TTC549 (cell line): ENCODE measurements around the gene NFASC.

Experiments
- FAIRE-seq: peaks from 2 replicates; lab custom pipeline; 2012; peaks lifted over from hg19 to GRCh38; lab: Jason Lieb, UNC

The NFASC gene

GRCh38 chr1:204870160-204870912 lies at the start of gene NFASC:
Gene NFASC (plus strand): TSS chr1:204870862. CDS start chr1:204944316, 73,454 bp downstream.
- FAIRE-seq = no peak

GRCh38 chr1:204821476-204821875 lies 49.2 kb upstream of the NFASC start:
- FAIRE-seq = no peak

GRCh38 chr1:204821924-204822323 lies 48.7 kb upstream of the NFASC start:
- FAIRE-seq = no peak

GRCh38 chr1:204826970-204827369 lies 43.7 kb upstream of the NFASC start:
- no peak for FAIRE-seq

- FAIRE-seq = no peak
These were observed 42.3 kb upstream of the NFASC start for GRCh38 chr1:204828352-204828850.

- FAIRE-seq = no peak
These were observed 41.4 kb upstream of the NFASC start for GRCh38 chr1:204829133-204829825.

GRCh38 chr1:204830747-204831146 lies 39.9 kb upstream of the NFASC start:
- FAIRE-seq = no peak

- no peak for FAIRE-seq
These were observed 39.5 kb upstream of the NFASC start for GRCh38 chr1:204831186-204831585.

GRCh38 chr1:204834336-204834735 lies 36.3 kb upstream of the NFASC start:
- no peak for FAIRE-seq

GRCh38 chr1:204834752-204835151 lies 35.9 kb upstream of the NFASC start:
- FAIRE-seq = no peak

- FAIRE-seq = no peak
These were observed 34.9 kb upstream of the NFASC start for GRCh38 chr1:204835737-204836136.

- no peak for FAIRE-seq
These were observed 33.8 kb upstream of the NFASC start for GRCh38 chr1:204836856-204837255.

GRCh38 chr1:204837440-204838084 lies 33.1 kb upstream of the NFASC start:
- no peak for FAIRE-seq

GRCh38 chr1:204841316-204841715 lies 29.3 kb upstream of the NFASC start:
- FAIRE-seq = no peak

- FAIRE-seq = no peak
These were observed 28.9 kb upstream of the NFASC start for GRCh38 chr1:204841798-204842197.

GRCh38 chr1:204842369-204842768 lies 28.3 kb upstream of the NFASC start:
- no peak for FAIRE-seq

GRCh38 chr1:204842892-204843291 lies 27.8 kb upstream of the NFASC start:
- no peak for FAIRE-seq

- no peak for FAIRE-seq
These were observed 24.1 kb upstream of the NFASC start for GRCh38 chr1:204846546-204846945.

GRCh38 chr1:204848579-204848978 lies 22.1 kb upstream of the NFASC start:
- no peak for FAIRE-seq

GRCh38 chr1:204852854-204853253 lies 17.8 kb upstream of the NFASC start:
- no peak for FAIRE-seq

GRCh38 chr1:204853436-204853835 lies 17.2 kb upstream of the NFASC start:
- FAIRE-seq = no peak

GRCh38 chr1:204854286-204854685 lies 16.4 kb upstream of the NFASC start:
- FAIRE-seq = no peak

- FAIRE-seq = no peak
These were observed 12.3 kb upstream of the NFASC start for GRCh38 chr1:204858363-204858821.
